Spleen (tissue), 11 donors: ENCODE data around the gene COL2A1. TPM values are rescaled to one million over a fixed set of nuclear protein-coding genes. Genes with fewer than 3 reads are reported as not detected.

Source experiments
- DNase-seq: peaks from one replicate; pipeline ENCODE4 v3.0.0-alpha.2; 2020
- H3K27ac ChIP-seq, 8 donors: fragments of 200-600 bp; sonication (generic) in 7 of 8; 1 replicate in 4 of 8; 2 replicates in 4 of 8; pipeline versions ENCODE4 v1.5.0 to v1.8.0; 2016 to 2021; ENCODE audit warnings: inconsistent platforms in 4 of 8, mild to moderate bottlenecking in 4 of 8, moderate library complexity in 1 of 8
- H3K27me3 ChIP-seq, 7 donors: fragments of 200-600 bp; sonication (generic) in 6 of 7; replicated peaks in 1 of 7; 1 replicate in 4 of 7; 2 replicates in 3 of 7; pipeline versions ENCODE4 v1.5.0 to v1.8.0; 2016 to 2021; ENCODE audit warnings: inconsistent platforms in 3 of 7, mild to moderate bottlenecking in 1 of 7
- H3K36me3 ChIP-seq, 6 donors: fragments of 200-600 bp; sonication (generic) in 5 of 6; 1 replicate in 4 of 6; 2 replicates in 2 of 6; pipeline versions ENCODE4 v1.5.0 to v1.8.0; 2016 to 2021; ENCODE audit warnings: inconsistent platforms in 2 of 6
- H3K4me1 ChIP-seq, 6 donors: fragments of 200-600 bp; sonication (generic) in 5 of 6; 1 replicate in 3 of 6; 2 replicates in 3 of 6; pipeline versions ENCODE4 v1.5.0 to v1.8.0; 2016 to 2021; ENCODE audit warnings: inconsistent platforms in 3 of 6
- H3K4me3 ChIP-seq, 8 donors: fragments of 200-600 bp; sonication (generic) in 7 of 8; 1 replicate in 4 of 8; 2 replicates in 4 of 8; pipeline versions ENCODE4 v1.5.0 to v1.8.0; 2016 to 2021; ENCODE audit warnings: inconsistent platforms in 4 of 8, mild to moderate bottlenecking in 4 of 8, moderate library complexity in 2 of 8
- H3K9me3 ChIP-seq, 8 donors: fragments of 200-600 bp; sonication (generic) in 7 of 8; 1 replicate in 4 of 8; 2 replicates in 4 of 8; pipeline versions ENCODE4 v1.5.0 to v1.8.0; 2016 to 2021; ENCODE audit warnings: inconsistent platforms in 4 of 8
- CTCF ChIP-seq, 11 experiments: fragments of 200-600 bp in 7 of 11; fragments of 450-650 bp in 4 of 11; sonication (generic) in 4 of 11; IDR thresholded peaks in 8 of 11; conservative IDR thresholded peaks in 3 of 11; 1 replicate in 7 of 11; 2 replicates in 4 of 11; pipeline versions ENCODE4 v1.4.0 to v1.8.0; 2016 to 2021; ENCODE audit warnings: antibody characterized with exemption in 11 of 11, inconsistent platforms in 4 of 11, mild to moderate bottlenecking in 1 of 11
- POLR2A ChIP-seq, 3 donors: fragments of 450-650 bp; IDR thresholded peaks; one replicate each; pipeline ENCODE4 v1.5.1; 2017; ENCODE audit warnings: antibody characterized with exemption in 3 of 3, mild to moderate bottlenecking in 1 of 3
- POLR2AphosphoS5 ChIP-seq, 3 donors: sonication (generic); formaldehyde crosslinking; IDR thresholded peaks; one replicate each; pipeline ENCODE4 v1.5.1; 2017; ENCODE audit warnings: antibody characterized with exemption in 3 of 3
- WGBS, 5 donors: extraction: QIAGEN DNeasy Blood & Tissue Kit in 3 of 5; methylation state at CpG; one replicate each; pipeline versions ENCODE4 v1.1.5 to v1.1.7; 2013 to 2018; 5-methylcytosine and 5-hydroxymethylcytosine counted together
- intact Hi-C: fragments of 100-400 bp; cut with DNase I; formaldehyde crosslinking; loops from one replicate; pipeline ENCODE4 v1.15.0; 2023; ENCODE audit warnings: low total_unique reads
- polyA plus RNA-seq, 3 donors: library from polyadenylated mRNA; stranded (reverse); fragments of 200-250 nt; gene quantifications; one replicate each; pipeline ENCODE4 v1.2.1, GENCODE V29; 2013
- total RNA-seq, 7 donors: library from RNA; depleted of rRNA in 3 of 7; stranded (reverse); fragments of >200 nt in 3 of 7; fragmentation: NEBNext Ultra II Directional in 4 of 7; extraction: Animal tissue kit (Norgen Biotek cat#: 25700) in 4 of 7; gene quantifications; one replicate each; pipeline versions ENCODE4 v1.1.0 to v1.2.1, GENCODE V29; 2016 to 2021
- donor health status: healthy with polysubstance abuse.
- donor health status: DM: no; HTN: no; CAD: no; lungs with moderate emphysema.
- donor health status: DM: no; HTN: no; CAD: no.
- donor health status: Bipolar disorder and iron deficiency.
- donor health status: healthy.
- donor health status: DM: no; HTN: no; CAD: no.
- donor health status: DM: yes; HTN: yes; CAD: no.

COL2A1 gene
- total and polyA plus RNA-seq, 10 donors: 0.37 to 0.49 (median 0.47) TPM; not detected in 7

GRCh38 chr12:47986832-47987231 lies 17.4 kb downstream of the COL2A1 start:
- H3K27ac ChIP-seq: no peak overlapping the region
- intact Hi-C loops: no loop called here
- no peak overlapping the region for H3K4me3 ChIP-seq
- WGBS, 5 donors: 90 to 96% (median 94%) methylated on average over 5 of the region's 5 CpGs
- DNase-seq: peak; percentile 62
- H3K4me1 ChIP-seq: peaks cover 6 to 30% (median 20%) of the 10 kb centered on the region in 6 donors
- H3K36me3 ChIP-seq: no peaks in the 10 kb centered on the region
- H3K9me3 ChIP-seq: no peaks in the 10 kb centered on the region
- peaks cover 0 to 5% (median 0%) of the 10 kb centered on the region in 7 donors for H3K27me3 ChIP-seq
- TF ChIP-seq CTCF (IDR thresholded peaks at IDR 0.05 in 8 of 11, conservative IDR thresholded peaks at IDR 0.05 in 3 of 11) (no peak), POLR2A (IDR thresholded peaks at IDR 0.05) (no peak), POLR2AphosphoS5 (IDR thresholded peaks at IDR 0.05) (no peak)

GRCh38 chr12:47986291-47986660 lies 18.0 kb downstream of the COL2A1 start:
- Histone ChIP-seq H3K27me3 (no peaks in the 10 kb centered on the region), H3K9me3 (no peaks in the 10 kb centered on the region), H3K4me1 (peaks cover 6 to 24% (median 18%) of the 10 kb centered on the region in 6 donors), H3K27ac (no peak overlapping the region), H3K4me3 (no peak overlapping the region), H3K36me3 (no peaks in the 10 kb centered on the region)
- intact Hi-C loops: no loop called here
- TF ChIP-seq POLR2A (IDR thresholded peaks at IDR 0.05) (no peak), POLR2AphosphoS5 (IDR thresholded peaks at IDR 0.05) (no peak), CTCF (IDR thresholded peaks at IDR 0.05 in 8 of 11, conservative IDR thresholded peaks at IDR 0.05 in 3 of 11) (no peak)
- no peak for DNase-seq
- WGBS, 5 donors: 70 to 77% (median 73%) methylated on average over 8 of the region's 8 CpGs

GRCh38 chr12:47985596-47986290 lies 18.5 kb downstream of the COL2A1 start:
- Histone ChIP-seq H3K9me3 (no peaks in the 10 kb centered on the region), H3K27me3 (peaks cover 0 to 3% (median 0%) of the 10 kb centered on the region in 7 donors), H3K27ac (no peak overlapping the region), H3K4me3 (no peak overlapping the region), H3K4me1 (peaks cover 4 to 19% (median 13%) of the 10 kb centered on the region in 6 donors), H3K36me3 (no peaks in the 10 kb centered on the region)
- WGBS, 5 donors: 76 to 91% (median 83%) methylated on average over 8 to 16 of the region's 16 CpGs
- intact Hi-C loops: no loop called here
- TF ChIP-seq CTCF (IDR thresholded peaks at IDR 0.05 in 8 of 11, conservative IDR thresholded peaks at IDR 0.05 in 3 of 11) (no peak), POLR2A (IDR thresholded peaks at IDR 0.05) (no peak), POLR2AphosphoS5 (IDR thresholded peaks at IDR 0.05) (no peak)
- DNase-seq: peak; percentile 67

- Histone ChIP-seq H3K4me1 (peaks cover 0 to 5% (median 0%) of the 10 kb centered on the region in 6 donors), H3K4me3 (no peak overlapping the region), H3K9me3 (no peaks in the 10 kb centered on the region), H3K27me3 (peaks cover 0 to 4% (median 0%) of the 10 kb centered on the region in 7 donors), H3K27ac (no peak overlapping the region), H3K36me3 (no peaks in the 10 kb centered on the region)
- intact Hi-C loops: no loop called here
- DNase-seq: peak; percentile 55
- TF ChIP-seq POLR2AphosphoS5 (IDR thresholded peaks at IDR 0.05) (no peak), POLR2A (IDR thresholded peaks at IDR 0.05) (no peak), CTCF (IDR thresholded peaks at IDR 0.05 in 8 of 11, conservative IDR thresholded peaks at IDR 0.05 in 3 of 11) (no peak)
- 91 to 98% (median 93%) methylated on average over 4 to 8 of the region's 8 CpGs for WGBS, 5 donors
These were observed 19.9 kb downstream of the COL2A1 start for GRCh38 chr12:47984331-47984801.
